Mammary epithelial cell (primary cell): ENCODE data around the gene PPP2CA.

Experiments used
- EZH2 ChIP-seq: IDR thresholded peaks from 2 replicates; pipeline ENCODE4 v1.6.1; 2012; ENCODE audit warnings: low read length, inconsistent platforms, borderline replicate concordance
- TF ChIP-seq, protein P1 (sequence below), 2 donors: IDR thresholded peaks in 1 of 2; conservative IDR thresholded peaks in 1 of 2; 2 replicates each; pipeline ENCODE4 v1.5.1; 2011 to 2012; ENCODE audit warnings: inconsistent platforms in 2 of 2, low read length in 2 of 2, mild to moderate bottlenecking in 2 of 2, control low read depth in 1 of 2, low read depth in 1 of 2; ENCODE audit not compliant: insufficient read depth in 1 of 2; ENCODE audit errors: extremely low read depth in 1 of 2

DNA sequence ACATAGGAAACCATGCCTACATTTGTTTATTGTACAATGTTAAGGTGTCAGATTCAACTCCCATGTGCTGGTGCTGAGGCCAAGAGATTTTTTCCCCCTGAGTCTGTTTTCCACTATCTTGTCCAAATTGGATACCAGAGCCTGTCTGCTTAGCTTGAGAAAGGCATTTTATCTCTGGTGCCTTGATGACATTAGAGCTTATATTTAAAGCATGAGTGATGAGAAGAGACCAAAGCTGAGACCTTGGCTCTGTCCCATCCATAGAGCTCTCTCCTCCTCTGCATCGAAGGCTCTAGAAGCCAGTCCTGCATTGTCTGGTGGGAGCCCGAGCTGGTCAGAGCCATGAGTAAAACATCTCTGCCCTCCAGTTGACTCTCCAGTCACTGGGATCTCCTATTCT, 10.4 kb upstream of the PPP2CA start:
- TF ChIP-seq, protein P1, sequence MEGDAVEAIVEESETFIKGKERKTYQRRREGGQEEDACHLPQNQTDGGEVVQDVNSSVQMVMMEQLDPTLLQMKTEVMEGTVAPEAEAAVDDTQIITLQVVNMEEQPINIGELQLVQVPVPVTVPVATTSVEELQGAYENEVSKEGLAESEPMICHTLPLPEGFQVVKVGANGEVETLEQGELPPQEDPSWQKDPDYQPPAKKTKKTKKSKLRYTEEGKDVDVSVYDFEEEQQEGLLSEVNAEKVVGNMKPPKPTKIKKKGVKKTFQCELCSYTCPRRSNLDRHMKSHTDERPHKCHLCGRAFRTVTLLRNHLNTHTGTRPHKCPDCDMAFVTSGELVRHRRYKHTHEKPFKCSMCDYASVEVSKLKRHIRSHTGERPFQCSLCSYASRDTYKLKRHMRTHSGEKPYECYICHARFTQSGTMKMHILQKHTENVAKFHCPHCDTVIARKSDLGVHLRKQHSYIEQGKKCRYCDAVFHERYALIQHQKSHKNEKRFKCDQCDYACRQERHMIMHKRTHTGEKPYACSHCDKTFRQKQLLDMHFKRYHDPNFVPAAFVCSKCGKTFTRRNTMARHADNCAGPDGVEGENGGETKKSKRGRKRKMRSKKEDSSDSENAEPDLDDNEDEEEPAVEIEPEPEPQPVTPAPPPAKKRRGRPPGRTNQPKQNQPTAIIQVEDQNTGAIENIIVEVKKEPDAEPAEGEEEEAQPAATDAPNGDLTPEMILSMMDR (conservative IDR thresholded peaks at IDR 0.05 in 1 of 2, IDR thresholded peaks at IDR 0.05 in 1 of 2; ENCODE audit: extremely low read depth in 1 of 2, insufficient read depth in 1 of 2, low read depth in 1 of 2, low read length in 2 of 2), result no peak
- no peak for TF ChIP-seq EZH2
